ENCODE results near the gene SBK2. TPM values are rescaled to one million over a fixed set of nuclear protein-coding genes. Genes with fewer than 3 reads are reported as not detected.
"Not testable (repeated sequence)": the region's sequence is repeated elsewhere in the genome, so short reads cannot be mapped to it uniquely, and the experiment has no call there.

Gene SBK2
- total and polyA plus RNA-seq, 9 of the 15 experiments (the other 6 are each of a cell fraction or from before 2014, with no cell fraction given), result not detected

DNA sequence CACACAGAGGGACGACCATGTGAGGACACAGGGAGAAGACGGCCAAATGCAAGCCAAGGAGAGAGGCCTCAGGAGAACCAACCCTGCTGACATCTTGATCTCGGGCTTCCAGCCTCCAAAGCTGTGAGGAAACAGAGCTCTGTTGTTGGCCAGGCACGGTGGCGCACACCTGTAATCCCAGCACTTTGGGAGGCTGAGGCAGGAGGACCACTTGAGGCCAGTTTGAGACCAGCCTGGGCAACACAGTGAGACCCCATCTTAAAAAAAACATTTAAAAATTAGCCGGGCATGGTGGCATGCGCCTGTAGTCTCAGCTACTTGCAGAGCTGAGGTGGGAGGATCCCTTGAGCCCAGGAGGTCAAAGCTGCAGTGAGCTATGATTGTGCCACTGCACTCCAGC is 2.7 kb downstream of the SBK2 start:
- H3K9me1 ChIP-seq (ENCODE audit: control insufficient read depth, insufficient read depth, low read length); H3K36me3 ChIP-seq (ENCODE audit: control insufficient read depth, insufficient read depth, low read length); POLR2A ChIA-PET; H3K4me2 ChIP-seq (ENCODE audit: insufficient read depth, low read length); intact Hi-C loops (cut with micrococcal nuclease); FAIRE-seq; H3K79me2 ChIP-seq (ENCODE audit: control insufficient read depth, insufficient read depth, low read length); H4K20me1 ChIP-seq (replicated peaks; ENCODE audit: control insufficient read depth, insufficient read depth, low read length); H3K27ac ChIP-seq (ENCODE audit: extremely low read depth, low read depth, low read length); H3K27me3 ChIP-seq (ENCODE audit: control insufficient read depth in 2 of 2, insufficient read depth in 2 of 2, low read length in 2 of 2); H2AFZ ChIP-seq (ENCODE audit: low read depth, low read length); BruUV-seq (replicated peaks); H3K9me3 ChIP-seq (replicated peaks; ENCODE audit: control insufficient read depth, insufficient read depth, low read depth, low read length); CTCF ChIA-PET (ENCODE audit: low intra/inter-chr PET ratio); ATAC-seq; DNase-seq (ENCODE audit: extremely low read depth in 1 of 4, low spot score in 3 of 4); in situ Hi-C loops (cut with MboI); H3K4me3 ChIP-seq; H3K9ac ChIP-seq (ENCODE audit: insufficient read depth in 1 of 2, low read depth in 2 of 2, low read length in 2 of 2): not testable (repeated sequence)
- TF ChIP-seq BCOR (IDR thresholded peaks at IDR 0.05) (peak; percentile 23; the same call in 1 of the 2 replicates), ZNF121 (CRISPR knock-in tag; conservative IDR thresholded peaks at IDR 0.05) (peak; percentile 59)
- H3K4me1 ChIP-seq (replicated peaks in 1 of 2; ENCODE audit: control insufficient read depth in 2 of 2, insufficient read depth in 2 of 2, low read length in 2 of 2), result peaks cover 0 to 39% of the 10 kb centered on the region in 2 experiments; a peak in 2 of 5 replicates
- 36% methylated on average over 7 of the region's 7 CpGs for WGBS (ENCODE audit: insufficient coverage, low coverage, missing lambda C conversion rate)

- peak overlapping the region in 1 of 2 experiments; percentile 64; a peak in 2 of 4 replicates for H3K9ac ChIP-seq (ENCODE audit: insufficient read depth in 1 of 2, low read depth in 2 of 2, low read length in 2 of 2)
- no peak overlapping the region for H2AFZ ChIP-seq (ENCODE audit: low read depth, low read length)
- H3K27me3 ChIP-seq (ENCODE audit: control insufficient read depth in 2 of 2, insufficient read depth in 2 of 2, low read length in 2 of 2), result no peaks in the 10 kb centered on the region; a peak in 1 of 5 replicates
- H3K9me1 ChIP-seq (ENCODE audit: control insufficient read depth, insufficient read depth, low read length), result no peaks in the 10 kb centered on the region
- intact Hi-C loops (cut with micrococcal nuclease) (no loop called here), in situ Hi-C loops (cut with MboI) (no loop called here)
- ChIA-PET POLR2A (interaction anchor here (0.5 kb wide), 1 partner anchor 27 kb away, joined by 3 read pairs; no protein-coding TSS in a partner anchor), CTCF (ENCODE audit: low intra/inter-chr PET ratio) (no interaction called here)
- no peak overlapping the region for H3K4me3 ChIP-seq
- no peak for ATAC-seq
- no peak overlapping the region for H3K27ac ChIP-seq (ENCODE audit: extremely low read depth, low read depth, low read length)
- H3K36me3 ChIP-seq (ENCODE audit: control insufficient read depth, insufficient read depth, low read length), result no peaks in the 10 kb centered on the region
- H3K9me3 ChIP-seq (replicated peaks; ENCODE audit: control insufficient read depth, insufficient read depth, low read depth, low read length), result peaks cover 12% of the 10 kb centered on the region
- H3K4me1 ChIP-seq (replicated peaks in 1 of 2; ENCODE audit: control insufficient read depth in 2 of 2, insufficient read depth in 2 of 2, low read length in 2 of 2), result peaks cover 0 to 34% of the 10 kb centered on the region in 2 experiments; a peak in 3 of 5 replicates
- TF ChIP-seq LARP7 (IDR thresholded peaks at IDR 0.05), result no peak
- TF ChIP-seq PREB (CRISPR knock-in tag; IDR thresholded peaks at IDR 0.05), result no peak
- no peak for TF ChIP-seq SIN3A (IDR thresholded peaks at IDR 0.05; ENCODE audit: borderline replicate concordance in 2 of 2, control insufficient read depth in 1 of 2, low read depth in 2 of 2, low read length in 2 of 2)
- TF ChIP-seq LEF1 (IDR thresholded peaks at IDR 0.05), result no peak
- TF ChIP-seq TAF15 (IDR thresholded peaks at IDR 0.05; ENCODE audit: low read depth, low read length), result no peak
- no peak for TF ChIP-seq CBX3 (IDR thresholded peaks at IDR 0.05; ENCODE audit: borderline replicate concordance in 1 of 2, low read length in 2 of 2)
- no peak for TF ChIP-seq PTTG1 (tag; IDR thresholded peaks at IDR 0.05; ENCODE audit: low read depth)
- TF ChIP-seq CBFA2T2 (conservative IDR thresholded peaks at IDR 0.05), result no peak
- TF ChIP-seq ZNF668 (CRISPR knock-in tag; IDR thresholded peaks at IDR 0.05), result no peak
- no peak for TF ChIP-seq HBP1 (CRISPR knock-in tag; IDR thresholded peaks at IDR 0.05)
- no peaks in the 10 kb centered on the region for H4K20me1 ChIP-seq (replicated peaks; ENCODE audit: control insufficient read depth, insufficient read depth, low read length)
- WGBS (ENCODE audit: insufficient coverage, low coverage, missing lambda C conversion rate), result 71% methylated on average over 26 of the region's 26 CpGs
- no peaks in the 10 kb centered on the region for H3K79me2 ChIP-seq (ENCODE audit: control insufficient read depth, insufficient read depth, low read length)
- H3K4me2 ChIP-seq (ENCODE audit: insufficient read depth, low read length), result no peak overlapping the region
- no peak for DNase-seq (ENCODE audit: extremely low read depth in 1 of 4, low spot score in 3 of 4)
- no peak for FAIRE-seq
- BruUV-seq (replicated peaks), result no TSS peak
These were observed 5.9 kb downstream of the SBK2 start for GRCh38 chr19:55530996-55531395.
